Measurements from ENCODE around the gene AJAP1.

Gene AJAP1

DNA sequence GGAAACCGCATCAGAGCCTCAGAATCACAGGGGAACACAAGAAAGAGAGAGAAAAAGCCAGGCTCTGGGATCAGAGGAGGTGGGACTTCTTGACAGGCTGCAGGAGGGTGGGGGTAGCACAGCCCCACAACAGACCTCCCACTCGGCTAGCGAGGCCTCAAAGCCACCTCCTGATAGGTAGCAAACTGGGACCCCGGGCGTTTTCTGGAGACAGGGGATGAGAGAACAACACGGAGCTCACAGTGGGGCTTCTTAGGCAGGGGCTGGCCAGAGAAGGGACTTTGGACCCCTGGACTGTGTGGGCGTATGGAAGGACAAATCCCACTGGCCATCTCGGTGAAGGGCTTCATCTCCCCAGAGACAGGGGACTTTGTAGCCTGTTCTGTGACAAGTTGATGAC, 116.3 kb downstream of the AJAP1 start:
- TF ChIP-seq TAF1 (IDR thresholded peaks at IDR 0.05; ENCODE audit: low read depth), result no peak
- no peak for TF ChIP-seq EP300 (IDR thresholded peaks at IDR 0.05; ENCODE audit: borderline replicate concordance)
- no peak for TF ChIP-seq ZBTB7A (IDR thresholded peaks at IDR 0.05; ENCODE audit: low read depth)
- no peak for TF ChIP-seq TEAD4 (IDR thresholded peaks at IDR 0.05)
- TF ChIP-seq FOXM1 (IDR thresholded peaks at IDR 0.05; ENCODE audit: borderline replicate concordance, low read depth), result no peak
- TF ChIP-seq, protein P1, sequence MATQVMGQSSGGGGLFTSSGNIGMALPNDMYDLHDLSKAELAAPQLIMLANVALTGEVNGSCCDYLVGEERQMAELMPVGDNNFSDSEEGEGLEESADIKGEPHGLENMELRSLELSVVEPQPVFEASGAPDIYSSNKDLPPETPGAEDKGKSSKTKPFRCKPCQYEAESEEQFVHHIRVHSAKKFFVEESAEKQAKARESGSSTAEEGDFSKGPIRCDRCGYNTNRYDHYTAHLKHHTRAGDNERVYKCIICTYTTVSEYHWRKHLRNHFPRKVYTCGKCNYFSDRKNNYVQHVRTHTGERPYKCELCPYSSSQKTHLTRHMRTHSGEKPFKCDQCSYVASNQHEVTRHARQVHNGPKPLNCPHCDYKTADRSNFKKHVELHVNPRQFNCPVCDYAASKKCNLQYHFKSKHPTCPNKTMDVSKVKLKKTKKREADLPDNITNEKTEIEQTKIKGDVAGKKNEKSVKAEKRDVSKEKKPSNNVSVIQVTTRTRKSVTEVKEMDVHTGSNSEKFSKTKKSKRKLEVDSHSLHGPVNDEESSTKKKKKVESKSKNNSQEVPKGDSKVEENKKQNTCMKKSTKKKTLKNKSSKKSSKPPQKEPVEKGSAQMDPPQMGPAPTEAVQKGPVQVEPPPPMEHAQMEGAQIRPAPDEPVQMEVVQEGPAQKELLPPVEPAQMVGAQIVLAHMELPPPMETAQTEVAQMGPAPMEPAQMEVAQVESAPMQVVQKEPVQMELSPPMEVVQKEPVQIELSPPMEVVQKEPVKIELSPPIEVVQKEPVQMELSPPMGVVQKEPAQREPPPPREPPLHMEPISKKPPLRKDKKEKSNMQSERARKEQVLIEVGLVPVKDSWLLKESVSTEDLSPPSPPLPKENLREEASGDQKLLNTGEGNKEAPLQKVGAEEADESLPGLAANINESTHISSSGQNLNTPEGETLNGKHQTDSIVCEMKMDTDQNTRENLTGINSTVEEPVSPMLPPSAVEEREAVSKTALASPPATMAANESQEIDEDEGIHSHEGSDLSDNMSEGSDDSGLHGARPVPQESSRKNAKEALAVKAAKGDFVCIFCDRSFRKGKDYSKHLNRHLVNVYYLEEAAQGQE (IDR thresholded peaks at IDR 0.05; ENCODE audit: low read depth), result no peak
- TF ChIP-seq YY1 (IDR thresholded peaks at IDR 0.05; ENCODE audit: low read depth), result no peak
- TF ChIP-seq RAD21 (IDR thresholded peaks at IDR 0.05; ENCODE audit: low read depth), result no peak
- no peak for TF ChIP-seq TCF12 (IDR thresholded peaks at IDR 0.05; ENCODE audit: low read depth)
- TF ChIP-seq EGR1 (IDR thresholded peaks at IDR 0.05), result no peak

DNA sequence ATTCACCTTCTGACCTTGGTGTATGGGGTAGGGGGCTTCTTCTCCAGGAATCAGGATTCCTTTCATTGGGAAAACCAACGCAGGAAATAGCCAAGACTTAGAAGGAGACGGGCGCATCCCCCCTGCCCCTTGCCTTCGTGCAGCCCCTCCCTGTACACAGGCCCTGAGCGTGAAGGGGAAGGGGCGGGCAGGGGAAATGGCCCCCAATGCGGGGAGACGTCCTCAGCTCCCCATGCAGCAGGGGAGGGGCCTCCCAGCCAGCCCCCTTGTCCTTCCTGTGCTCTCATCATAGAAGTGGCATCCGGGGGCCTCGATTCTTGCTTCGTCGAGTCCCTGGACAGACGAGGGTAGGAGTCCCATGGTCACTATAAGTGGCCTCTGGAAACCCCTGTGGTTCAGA, 116.9 kb downstream of the AJAP1 start:
- TF ChIP-seq EP300 (IDR thresholded peaks at IDR 0.05; ENCODE audit: borderline replicate concordance) (no peak), EGR1 (IDR thresholded peaks at IDR 0.05) (no peak)
- TF ChIP-seq, protein P1 (IDR thresholded peaks at IDR 0.05; ENCODE audit: low read depth), result no peak

DNA sequence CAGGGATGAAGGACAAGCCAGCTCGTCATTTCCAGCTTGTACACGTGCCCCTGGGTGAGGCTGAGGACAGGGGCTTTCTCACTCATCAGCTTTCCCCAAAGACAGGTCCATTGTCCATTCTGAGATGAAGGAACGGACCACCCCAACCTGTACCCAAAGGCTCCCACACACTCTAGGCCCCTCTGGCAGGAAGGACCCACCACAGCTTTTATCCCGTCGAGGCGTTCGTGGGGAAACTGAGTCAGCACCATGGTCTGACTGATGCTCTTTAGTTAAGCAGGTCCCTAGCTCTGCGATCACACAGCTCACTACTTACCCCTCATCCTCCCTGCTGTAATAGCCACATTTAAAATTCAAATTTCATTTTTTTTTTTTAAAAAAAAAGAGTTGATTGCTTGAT, 117.3 kb downstream of the AJAP1 start:
- TF ChIP-seq, protein P1 (IDR thresholded peaks at IDR 0.05; ENCODE audit: low read depth), result no peak
- no peak for TF ChIP-seq YY1 (IDR thresholded peaks at IDR 0.05; ENCODE audit: low read depth)
- no peak for TF ChIP-seq TCF12 (IDR thresholded peaks at IDR 0.05; ENCODE audit: low read depth)
- no peak for TF ChIP-seq EGR1 (IDR thresholded peaks at IDR 0.05)
- TF ChIP-seq TAF1 (IDR thresholded peaks at IDR 0.05; ENCODE audit: low read depth), result no peak

DNA sequence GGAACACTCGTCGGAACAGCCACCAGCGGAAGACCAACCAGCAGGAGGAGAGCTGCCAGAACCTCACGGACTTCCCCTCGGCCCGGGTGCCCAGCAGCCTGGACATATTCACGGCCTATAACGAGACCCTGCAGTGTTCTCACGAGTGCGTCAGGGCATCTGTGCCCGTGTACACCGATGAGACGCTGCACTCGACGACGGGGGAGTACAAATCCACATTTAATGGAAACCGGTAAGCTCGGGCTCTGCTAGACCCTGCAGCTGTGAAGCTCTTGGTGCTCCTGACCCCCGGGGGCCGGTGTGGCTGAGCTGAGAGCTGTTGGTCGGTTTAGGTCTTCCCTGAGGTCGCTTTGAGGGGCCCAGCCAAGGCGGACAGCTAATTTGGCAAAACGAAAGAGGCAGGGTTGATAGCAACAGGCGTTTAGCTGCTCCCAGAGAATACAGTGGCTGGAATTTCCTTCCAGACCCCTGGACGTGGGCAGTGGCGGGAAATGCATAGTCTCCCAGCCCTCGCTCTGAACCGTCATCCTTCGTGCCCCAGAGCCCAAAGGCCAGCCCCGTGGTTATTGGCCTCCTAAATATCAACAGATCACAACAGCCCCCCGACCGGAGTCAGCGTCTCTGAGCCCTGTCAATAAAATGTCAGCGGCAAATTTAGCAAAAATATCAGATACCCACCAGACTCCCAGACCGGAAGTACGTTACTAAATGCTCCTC, 118.0 kb downstream of the AJAP1 start:
- TF ChIP-seq, protein P2, sequence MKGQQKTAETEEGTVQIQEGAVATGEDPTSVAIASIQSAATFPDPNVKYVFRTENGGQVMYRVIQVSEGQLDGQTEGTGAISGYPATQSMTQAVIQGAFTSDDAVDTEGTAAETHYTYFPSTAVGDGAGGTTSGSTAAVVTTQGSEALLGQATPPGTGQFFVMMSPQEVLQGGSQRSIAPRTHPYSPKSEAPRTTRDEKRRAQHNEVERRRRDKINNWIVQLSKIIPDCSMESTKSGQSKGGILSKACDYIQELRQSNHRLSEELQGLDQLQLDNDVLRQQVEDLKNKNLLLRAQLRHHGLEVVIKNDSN (IDR thresholded peaks at IDR 0.05), result no peak
- no peak for TF ChIP-seq TCF12 (IDR thresholded peaks at IDR 0.05; ENCODE audit: low read depth)
- TF ChIP-seq, protein P1 (IDR thresholded peaks at IDR 0.05; ENCODE audit: low read depth), result no peak
- TF ChIP-seq TAF1 (IDR thresholded peaks at IDR 0.05; ENCODE audit: low read depth), result no peak
- no peak for TF ChIP-seq TEAD4 (IDR thresholded peaks at IDR 0.05)
- no peak for TF ChIP-seq EGR1 (IDR thresholded peaks at IDR 0.05)
- TF ChIP-seq YY1 (IDR thresholded peaks at IDR 0.05; ENCODE audit: low read depth), result no peak
- no peak for TF ChIP-seq CEBPB (IDR thresholded peaks at IDR 0.05)
- no peak for TF ChIP-seq EP300 (IDR thresholded peaks at IDR 0.05; ENCODE audit: borderline replicate concordance)
- no peak for TF ChIP-seq CREB1 (IDR thresholded peaks at IDR 0.05; ENCODE audit: low read depth)
- TF ChIP-seq NFIC (IDR thresholded peaks at IDR 0.05), result no peak
- TF ChIP-seq RAD21 (IDR thresholded peaks at IDR 0.05; ENCODE audit: low read depth), result no peak
- no peak for TF ChIP-seq ZBTB7A (IDR thresholded peaks at IDR 0.05; ENCODE audit: low read depth)

Data from Ishikawa (cell line).